Kidney tubule cell (primary cell): ENCODE data around the gene ITGA2.

Experiments used
- DNase-seq: peaks from one replicate; pipeline ENCODE4 v3.0.0-alpha.2; 2018; ENCODE audit warnings: low spot score

The ITGA2 gene

GRCh38 chr5:53055365-53055764 lies 66.2 kb downstream of the ITGA2 start:
- DNase-seq = no peak

DNA sequence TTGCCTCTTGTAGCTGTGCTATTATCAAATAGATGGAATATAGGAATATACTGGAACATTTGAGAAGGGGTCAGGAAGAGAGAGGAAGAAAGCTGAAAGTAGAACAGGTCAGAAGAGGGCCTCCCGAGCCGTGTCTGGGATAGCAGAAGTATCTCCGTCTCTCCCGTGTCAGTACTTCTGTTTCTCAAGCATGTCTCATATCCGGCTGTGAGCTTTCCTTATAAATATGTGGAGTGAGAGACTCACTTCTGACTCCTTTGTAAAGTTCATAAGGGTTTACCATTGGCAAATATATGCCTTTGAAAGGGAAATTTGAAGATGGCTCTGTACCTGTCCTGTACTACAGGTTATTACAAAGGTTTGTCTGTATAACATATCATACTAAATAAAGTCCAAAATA lies 70.1 kb downstream of the ITGA2 start:
- no peak for DNase-seq

DNA sequence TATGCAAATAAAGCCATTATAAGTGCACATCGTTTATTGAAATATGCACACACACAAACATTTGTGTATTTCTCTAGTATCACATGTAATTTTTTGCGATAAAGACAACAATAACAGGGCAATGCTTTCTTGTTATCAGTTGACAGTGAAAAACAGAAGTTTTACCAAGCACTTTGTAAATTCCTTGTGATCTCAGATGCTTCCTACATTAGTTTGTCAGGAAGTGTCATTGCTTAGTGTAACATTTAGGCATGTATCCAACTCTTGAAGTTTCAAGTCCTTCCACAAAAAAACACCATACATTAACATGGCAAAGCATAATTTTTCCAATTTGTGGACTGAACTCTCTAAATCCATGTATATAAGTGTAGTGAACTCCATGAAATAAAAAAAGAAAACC lies 74.0 kb downstream of the ITGA2 start:
- DNase-seq = no peak

DNA sequence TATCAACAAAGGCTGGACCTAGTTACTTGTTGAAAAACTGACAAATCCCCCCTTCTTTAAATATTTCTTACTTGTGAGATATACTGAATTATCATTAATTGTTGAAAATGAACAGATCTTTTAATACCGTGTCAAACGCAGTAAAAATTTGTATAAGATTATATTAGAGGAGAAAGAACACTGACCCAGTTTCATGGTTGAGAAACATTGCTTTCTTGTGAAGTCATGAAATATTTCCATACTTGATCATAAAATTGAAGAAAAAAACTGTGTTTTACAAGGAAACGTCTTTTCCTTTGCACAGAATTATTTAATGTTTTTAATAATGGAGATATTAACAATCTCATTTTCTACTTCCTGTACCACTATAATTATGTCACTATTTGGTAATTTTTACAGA lies 74.6 kb downstream of the ITGA2 start:
- DNase-seq = no peak

DNA sequence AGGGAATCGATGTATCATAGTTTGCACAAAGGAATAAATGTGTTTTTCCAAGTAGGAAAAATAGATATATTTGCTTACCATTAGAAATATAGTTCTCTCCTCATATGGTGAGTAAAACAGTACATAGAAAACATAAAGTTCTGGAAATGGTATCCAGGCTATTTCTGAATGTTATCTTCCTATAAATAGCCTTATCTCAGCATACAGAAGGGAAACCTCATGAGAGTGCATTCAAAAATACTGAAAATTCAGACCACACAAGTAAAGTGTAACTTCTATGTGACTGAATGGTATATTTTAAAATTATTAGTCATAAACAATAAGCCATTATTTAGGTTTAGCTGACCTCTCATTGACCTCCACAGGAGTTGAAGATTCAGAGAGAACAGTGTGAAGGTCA lies 76.9 kb downstream of the ITGA2 start:
- no peak for DNase-seq

DNA sequence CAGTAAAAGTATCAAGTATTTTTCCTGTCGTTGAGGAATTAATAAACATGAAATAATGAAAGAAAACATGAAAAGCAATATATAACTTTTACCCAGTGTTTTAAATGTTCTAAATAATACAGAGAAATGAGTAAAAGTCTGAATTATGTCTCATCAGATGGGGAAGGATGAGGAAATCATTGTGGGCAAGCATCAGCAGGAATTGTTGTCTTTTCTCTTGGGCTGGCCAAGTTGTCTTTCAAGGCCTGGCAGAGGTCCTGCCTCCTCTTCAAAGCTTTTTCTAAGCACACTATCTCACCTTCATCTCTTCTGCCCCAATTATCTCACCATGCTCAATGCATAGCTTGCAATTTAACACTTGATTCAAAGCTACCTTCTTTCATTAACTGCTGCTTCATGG lies 78.5 kb downstream of the ITGA2 start:
- no peak for DNase-seq

GRCh38 chr5:53068291-53068836 lies 79.2 kb downstream of the ITGA2 start:
- DNase-seq = no peak

DNA sequence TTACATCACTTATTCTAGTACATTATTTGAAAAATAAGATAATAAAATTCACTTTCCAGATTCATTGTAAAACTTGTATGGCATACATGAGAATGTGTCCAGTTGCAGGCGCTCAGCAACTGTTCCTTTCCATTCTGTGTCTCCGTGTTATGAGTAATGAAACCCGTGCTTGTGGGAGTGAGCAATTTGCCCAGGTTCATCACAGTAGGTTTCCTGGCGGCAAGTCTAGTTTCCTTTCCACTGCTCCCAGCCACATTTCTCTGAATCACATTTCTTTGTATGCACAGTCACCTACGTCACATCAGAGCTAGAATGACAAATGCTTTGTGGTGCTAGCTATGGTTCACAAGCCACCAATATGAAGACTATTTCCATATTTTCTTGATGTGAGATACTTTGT lies 80.5 kb downstream of the ITGA2 start:
- DNase-seq = peak; percentile 71

- DNase-seq = no peak
Observed at GRCh38 chr5:53071298-53071697, 82.1 kb downstream of the ITGA2 start.

GRCh38 chr5:53071738-53072137 lies 82.6 kb downstream of the ITGA2 start:
- no peak for DNase-seq

- no peak for DNase-seq
Observed at GRCh38 chr5:53073348-53073747, 84.2 kb downstream of the ITGA2 start.

DNA sequence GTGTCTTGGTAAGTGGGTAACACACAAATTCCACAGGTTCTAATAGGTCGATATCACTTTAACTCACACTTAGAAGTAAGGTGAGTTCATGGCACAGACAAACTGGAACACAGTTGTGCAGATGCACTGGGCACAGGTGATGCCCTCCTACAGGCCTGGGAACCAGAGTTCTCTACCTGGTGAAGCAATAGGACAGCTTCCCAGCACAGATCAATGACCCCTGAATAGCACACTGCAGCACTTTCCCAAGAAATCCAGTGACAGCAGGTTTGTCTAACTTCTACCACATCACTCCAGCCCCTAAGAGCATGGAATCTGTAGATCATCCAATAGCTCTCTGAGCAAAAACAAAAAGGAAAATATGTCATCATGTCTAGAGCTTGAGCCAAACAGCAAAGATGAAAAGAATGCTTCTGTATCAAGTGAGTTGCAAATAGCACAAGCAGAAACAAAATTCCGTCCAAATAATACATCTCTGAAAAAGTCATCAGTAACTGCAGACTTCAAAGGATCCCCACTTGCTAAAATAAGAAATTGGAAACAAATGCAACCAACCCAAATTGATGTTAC lies 86.9 kb downstream of the ITGA2 start:
- no peak for DNase-seq

GRCh38 chr5:53080271-53080670 lies 91.1 kb downstream of the ITGA2 start:
- no peak for DNase-seq

- no peak for DNase-seq
Observed at GRCh38 chr5:53083927-53084326, 94.8 kb downstream of the ITGA2 start.

DNA sequence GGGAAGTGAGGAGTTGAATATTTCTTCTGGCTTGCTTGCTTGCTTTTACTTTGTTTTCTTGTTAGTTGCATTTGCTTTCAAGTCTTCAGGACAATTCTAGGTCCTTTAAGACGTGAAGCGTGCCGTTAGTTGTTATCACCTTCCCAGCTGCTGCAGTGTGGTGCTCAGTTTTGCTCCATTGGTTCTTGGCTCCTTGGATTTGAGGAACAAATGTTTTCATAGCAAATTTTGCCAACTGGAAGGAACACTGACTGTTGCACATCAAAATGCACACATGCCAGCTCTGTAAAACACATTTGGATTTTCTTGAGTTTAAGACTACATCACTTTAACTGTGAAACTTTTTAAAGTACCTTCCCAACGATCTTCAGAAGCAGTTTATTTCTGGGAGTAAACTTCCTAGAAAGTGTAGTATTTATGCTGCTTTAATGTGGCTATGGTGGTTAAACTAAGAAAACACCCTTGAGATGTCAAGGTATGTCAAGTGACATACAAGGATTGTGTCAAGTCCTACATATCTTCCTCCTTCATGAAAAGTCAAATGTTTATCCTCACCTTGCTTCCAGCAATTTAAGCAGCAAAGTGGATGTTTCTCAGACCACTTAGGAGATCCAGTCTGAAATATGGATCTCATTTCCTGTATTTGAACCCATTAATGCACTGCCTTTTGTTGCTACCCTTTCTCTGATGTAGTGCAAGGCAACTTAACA lies 95.5 kb downstream of the ITGA2 start:
- no peak for DNase-seq

GRCh38 chr5:53087171-53087570 lies 98.0 kb downstream of the ITGA2 start:
- no peak for DNase-seq

GRCh38 chr5:53087621-53088121 lies 98.5 kb downstream of the ITGA2 start:
- no peak for DNase-seq

DNA sequence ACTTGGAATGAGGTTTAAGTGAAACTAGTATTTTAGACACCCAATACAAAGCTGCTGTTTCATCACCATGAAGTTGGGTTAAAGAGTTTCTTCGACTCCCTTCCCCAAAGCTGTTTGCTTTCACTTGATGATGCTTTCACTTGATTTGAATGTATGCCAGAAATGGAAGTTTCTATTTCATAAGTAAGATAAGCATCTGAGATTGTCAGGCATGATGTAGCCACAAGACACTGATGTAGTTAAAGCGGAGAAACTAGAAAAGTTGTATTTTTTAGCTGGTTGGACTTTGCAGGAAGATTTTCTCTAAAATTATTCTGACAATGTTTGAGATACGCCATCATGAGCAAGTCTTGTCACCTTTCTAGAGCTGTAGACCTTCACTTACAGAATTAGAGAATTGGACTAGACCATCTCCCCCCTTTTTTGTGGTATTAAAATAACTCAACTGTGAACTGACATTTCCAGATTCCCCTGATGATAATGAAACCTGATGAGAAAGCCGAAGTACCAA lies 100.4 kb downstream of the ITGA2 start:
- DNase-seq = no peak

DNA sequence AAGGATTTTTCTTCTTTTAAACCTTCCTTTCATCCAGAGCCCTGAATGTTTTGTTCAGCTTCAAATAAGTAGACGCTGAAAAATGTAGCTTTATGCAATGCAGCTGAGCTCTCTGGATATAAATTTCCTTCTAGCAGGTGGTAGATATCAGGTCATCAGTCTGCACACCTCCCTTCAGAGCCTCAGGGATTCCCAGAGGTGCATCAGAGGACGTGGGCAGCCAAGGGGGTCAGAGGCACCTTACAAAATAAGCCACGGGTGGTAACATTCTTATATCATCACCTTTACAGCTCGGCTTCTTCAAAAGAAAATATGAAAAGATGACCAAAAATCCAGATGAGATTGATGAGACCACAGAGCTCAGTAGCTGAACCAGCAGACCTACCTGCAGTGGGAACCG lies 101.1 kb downstream of the ITGA2 start:
- DNase-seq = no peak

GRCh38 chr5:53091289-53091688 lies 102.1 kb downstream of the ITGA2 start:
- peak; percentile 65 for DNase-seq

DNA sequence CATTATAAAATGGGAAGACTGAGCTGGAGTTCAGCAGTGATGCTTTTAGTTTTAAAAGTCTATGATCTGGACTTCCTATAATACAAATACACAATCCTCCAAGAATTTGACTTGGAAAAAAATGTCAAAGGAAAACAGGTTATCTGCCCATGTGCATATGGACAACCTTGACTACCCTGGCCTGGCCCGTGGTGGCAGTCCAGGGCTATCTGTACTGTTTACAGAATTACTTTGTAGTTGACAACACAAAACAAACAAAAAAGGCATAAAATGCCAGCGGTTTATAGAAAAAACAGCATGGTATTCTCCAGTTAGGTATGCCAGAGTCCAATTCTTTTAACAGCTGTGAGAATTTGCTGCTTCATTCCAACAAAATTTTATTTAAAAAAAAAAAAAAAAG lies 103.1 kb downstream of the ITGA2 start:
- no peak for DNase-seq

GRCh38 chr5:53095217-53095616 lies 106.1 kb downstream of the ITGA2 start:
- DNase-seq = no peak

DNA sequence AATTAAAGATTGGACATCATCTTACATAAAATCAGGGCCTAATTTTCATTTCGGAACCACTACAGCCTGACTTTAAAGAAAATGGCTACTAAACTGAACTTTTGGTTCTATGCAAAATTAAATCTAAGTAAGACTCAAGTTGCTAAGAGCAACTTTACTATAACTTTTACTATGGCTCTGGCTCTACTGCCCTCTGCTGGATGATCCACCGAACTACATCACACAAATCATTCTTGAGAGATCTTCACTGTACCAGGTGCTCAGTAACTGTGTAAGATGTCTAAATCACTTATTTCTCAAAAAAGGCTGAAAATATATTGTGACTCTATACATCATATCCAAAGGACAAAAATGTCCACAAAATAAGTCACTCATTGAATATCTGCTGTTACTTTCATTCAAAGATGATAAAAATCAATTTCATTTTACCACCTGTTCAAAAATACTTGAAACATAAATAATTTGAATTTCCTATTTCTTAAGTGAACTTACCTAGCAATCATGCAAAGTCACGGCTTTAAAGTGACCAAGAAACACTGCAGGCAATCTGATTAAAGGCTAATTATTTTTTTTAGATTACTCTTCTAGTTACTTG lies 106.9 kb downstream of the ITGA2 start:
- peak; percentile 68 for DNase-seq
